Breast epithelium (tissue), 4 donors: ENCODE results near the gene FZD2. TPM values are rescaled to one million over a fixed set of nuclear protein-coding genes. Genes with fewer than 3 reads are reported as not detected.

ENCODE experiments used
- DNase-seq, 2 donors: peaks; one replicate each; pipeline ENCODE4 v3.0.0-alpha.2; 2019; ENCODE audit warnings: low spot score in 2 of 2
- H3K27ac ChIP-seq, 2 donors: fragments of 200-600 bp; sonication (generic) in 1 of 2; one replicate each; pipeline ENCODE4 v1.5.1; 2016 to 2019; ENCODE audit warnings: mild to moderate bottlenecking in 1 of 2
- H3K27me3 ChIP-seq, 2 donors: fragments of 200-600 bp; sonication (generic) in 1 of 2; one replicate each; pipeline versions ENCODE4 v1.5.1 to v1.6.0; 2017 to 2019; ENCODE audit warnings: control low read depth in 1 of 2, mild to moderate bottlenecking in 1 of 2
- H3K36me3 ChIP-seq: fragments of 200-600 bp; one replicate; pipeline ENCODE4 v1.5.1; 2019
- H3K4me1 ChIP-seq, 2 donors: fragments of 200-600 bp; sonication (generic); one replicate each; pipeline ENCODE4 v1.5.1; 2016 to 2019; ENCODE audit warnings: control low read depth in 1 of 2
- H3K4me3 ChIP-seq, 3 donors: fragments of 200-600 bp; sonication (generic); 1 replicate in 2 of 3; 2 replicates in 1 of 3; pipeline ENCODE4 v1.5.1; 2016 to 2019; ENCODE audit warnings: mild to moderate bottlenecking in 3 of 3, moderate library complexity in 2 of 3
- H3K9me3 ChIP-seq, 2 donors: fragments of 200-600 bp; sonication (generic) in 1 of 2; one replicate each; pipeline ENCODE4 v1.5.1; 2016 to 2019; ENCODE audit warnings: control low read depth in 1 of 2
- POLR2A ChIP-seq: fragments of 450-650 bp; IDR thresholded peaks from one replicate; pipeline ENCODE4 v1.6.1; 2016; ENCODE audit warnings: antibody characterized with exemption, mild to moderate bottlenecking, moderate library complexity
- POLR2AphosphoS5 ChIP-seq, 3 donors: sonication (generic); formaldehyde crosslinking; IDR thresholded peaks; one replicate each; pipeline ENCODE4 v1.6.1; 2017; ENCODE audit warnings: antibody characterized with exemption in 3 of 3
- intact Hi-C: fragments of 100-400 bp; cut with DNase I; formaldehyde crosslinking; loops from one replicate; pipeline ENCODE4 v1.15.1; 2023; ENCODE audit warnings: low total_unique reads
- total RNA-seq, 3 donors: library from RNA; depleted of rRNA; stranded (reverse); fragments of >200 nt; gene quantifications; one replicate each; pipeline ENCODE4 v1.1.0, GENCODE V29; 2016
- TF ChIP-seq, protein P1 (sequence below), 3 donors: fragments of 450-650 bp; IDR thresholded peaks; one replicate each; pipeline ENCODE4 v1.5.1; 2016 to 2017; ENCODE audit warnings: antibody characterized with exemption in 3 of 3, mild to moderate bottlenecking in 3 of 3, moderate library complexity in 3 of 3

Gene FZD2
- total RNA-seq, 3 donors from 2014 or later, result 1.9 to 3.6 (median 3.0) TPM

DNA sequence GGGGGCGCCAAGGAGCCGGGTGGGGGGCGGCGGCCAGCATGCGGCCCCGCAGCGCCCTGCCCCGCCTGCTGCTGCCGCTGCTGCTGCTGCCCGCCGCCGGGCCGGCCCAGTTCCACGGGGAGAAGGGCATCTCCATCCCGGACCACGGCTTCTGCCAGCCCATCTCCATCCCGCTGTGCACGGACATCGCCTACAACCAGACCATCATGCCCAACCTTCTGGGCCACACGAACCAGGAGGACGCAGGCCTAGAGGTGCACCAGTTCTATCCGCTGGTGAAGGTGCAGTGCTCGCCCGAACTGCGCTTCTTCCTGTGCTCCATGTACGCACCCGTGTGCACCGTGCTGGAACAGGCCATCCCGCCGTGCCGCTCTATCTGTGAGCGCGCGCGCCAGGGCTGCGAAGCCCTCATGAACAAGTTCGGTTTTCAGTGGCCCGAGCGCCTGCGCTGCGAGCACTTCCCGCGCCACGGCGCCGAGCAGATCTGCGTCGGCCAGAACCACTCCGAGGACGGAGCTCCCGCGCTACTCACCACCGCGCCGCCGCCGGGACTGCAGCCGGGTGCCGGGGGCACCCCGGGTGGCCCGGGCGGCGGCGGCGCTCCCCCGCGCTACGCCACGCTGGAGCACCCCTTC lies 484 bp downstream of the FZD2 start:
- H3K4me3 ChIP-seq, result peak overlapping the region; percentile 54 to 73 (median 71)
- no peaks in the 10 kb centered on the region for H3K27me3 ChIP-seq
- no peak for DNase-seq
- H3K9me3 ChIP-seq, result no peaks in the 10 kb centered on the region
- TF ChIP-seq POLR2A (no peak), POLR2AphosphoS5 (IDR thresholded peaks at IDR 0.05) (no peak)
- TF ChIP-seq, protein P1, sequence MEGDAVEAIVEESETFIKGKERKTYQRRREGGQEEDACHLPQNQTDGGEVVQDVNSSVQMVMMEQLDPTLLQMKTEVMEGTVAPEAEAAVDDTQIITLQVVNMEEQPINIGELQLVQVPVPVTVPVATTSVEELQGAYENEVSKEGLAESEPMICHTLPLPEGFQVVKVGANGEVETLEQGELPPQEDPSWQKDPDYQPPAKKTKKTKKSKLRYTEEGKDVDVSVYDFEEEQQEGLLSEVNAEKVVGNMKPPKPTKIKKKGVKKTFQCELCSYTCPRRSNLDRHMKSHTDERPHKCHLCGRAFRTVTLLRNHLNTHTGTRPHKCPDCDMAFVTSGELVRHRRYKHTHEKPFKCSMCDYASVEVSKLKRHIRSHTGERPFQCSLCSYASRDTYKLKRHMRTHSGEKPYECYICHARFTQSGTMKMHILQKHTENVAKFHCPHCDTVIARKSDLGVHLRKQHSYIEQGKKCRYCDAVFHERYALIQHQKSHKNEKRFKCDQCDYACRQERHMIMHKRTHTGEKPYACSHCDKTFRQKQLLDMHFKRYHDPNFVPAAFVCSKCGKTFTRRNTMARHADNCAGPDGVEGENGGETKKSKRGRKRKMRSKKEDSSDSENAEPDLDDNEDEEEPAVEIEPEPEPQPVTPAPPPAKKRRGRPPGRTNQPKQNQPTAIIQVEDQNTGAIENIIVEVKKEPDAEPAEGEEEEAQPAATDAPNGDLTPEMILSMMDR (IDR thresholded peaks at IDR 0.05), result no peak
- no peaks in the 10 kb centered on the region for H3K4me1 ChIP-seq
- H3K27ac ChIP-seq, result peak overlapping the region in 1 of 2 donors; percentile 77
- intact Hi-C loops, result no loop called here
- H3K36me3 ChIP-seq, result no peaks in the 10 kb centered on the region

DNA sequence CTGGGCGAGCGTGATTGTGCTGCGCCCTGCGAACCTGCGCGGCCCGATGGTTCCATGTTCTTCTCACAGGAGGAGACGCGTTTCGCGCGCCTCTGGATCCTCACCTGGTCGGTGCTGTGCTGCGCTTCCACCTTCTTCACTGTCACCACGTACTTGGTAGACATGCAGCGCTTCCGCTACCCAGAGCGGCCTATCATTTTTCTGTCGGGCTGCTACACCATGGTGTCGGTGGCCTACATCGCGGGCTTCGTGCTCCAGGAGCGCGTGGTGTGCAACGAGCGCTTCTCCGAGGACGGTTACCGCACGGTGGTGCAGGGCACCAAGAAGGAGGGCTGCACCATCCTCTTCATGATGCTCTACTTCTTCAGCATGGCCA lies 1.0 kb downstream of the FZD2 start:
- intact Hi-C loops, result no loop called here
- Histone ChIP-seq H3K27ac (peak overlapping the region in 1 of 2 donors; percentile 77), H3K27me3 (no peaks in the 10 kb centered on the region), H3K4me3 (peak overlapping the region; percentile 54 to 73 (median 71)), H3K4me1 (no peaks in the 10 kb centered on the region), H3K36me3 (no peaks in the 10 kb centered on the region), H3K9me3 (no peaks in the 10 kb centered on the region)
- DNase-seq, result no peak
- TF ChIP-seq, protein P1 (IDR thresholded peaks at IDR 0.05), result no peak
- TF ChIP-seq POLR2AphosphoS5 (IDR thresholded peaks at IDR 0.05) (no peak), POLR2A (no peak)

DNA sequence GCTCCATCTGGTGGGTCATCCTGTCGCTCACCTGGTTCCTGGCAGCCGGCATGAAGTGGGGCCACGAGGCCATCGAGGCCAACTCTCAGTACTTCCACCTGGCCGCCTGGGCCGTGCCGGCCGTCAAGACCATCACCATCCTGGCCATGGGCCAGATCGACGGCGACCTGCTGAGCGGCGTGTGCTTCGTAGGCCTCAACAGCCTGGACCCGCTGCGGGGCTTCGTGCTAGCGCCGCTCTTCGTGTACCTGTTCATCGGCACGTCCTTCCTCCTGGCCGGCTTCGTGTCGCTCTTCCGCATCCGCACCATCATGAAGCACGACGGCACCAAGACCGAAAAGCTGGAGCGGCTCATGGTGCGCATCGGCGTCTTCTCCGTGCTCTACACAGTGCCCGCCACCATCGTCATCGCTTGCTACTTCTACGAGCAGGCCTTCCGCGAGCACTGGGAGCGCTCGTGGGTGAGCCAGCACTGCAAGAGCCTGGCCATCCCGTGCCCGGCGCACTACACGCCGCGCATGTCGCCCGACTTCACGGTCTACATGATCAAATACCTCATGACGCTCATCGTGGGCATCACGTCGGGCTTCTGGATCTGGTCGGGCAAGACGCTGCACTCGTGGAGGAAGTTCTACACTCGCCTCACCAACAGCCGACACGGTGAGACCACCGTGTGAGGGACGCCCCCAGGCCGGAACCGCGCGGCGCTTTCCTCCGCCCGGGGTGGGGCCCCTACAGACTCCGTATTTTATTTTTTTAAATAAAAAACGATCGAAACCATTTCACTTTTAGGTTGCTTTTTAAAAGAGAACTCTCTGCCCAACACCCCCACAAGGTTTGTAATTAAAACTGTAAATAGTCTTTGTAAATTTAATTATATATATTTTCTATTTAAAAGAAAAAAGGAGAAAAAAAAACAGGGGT lies 1.7 kb downstream of the FZD2 start:
- no peaks in the 10 kb centered on the region for H3K4me1 ChIP-seq
- H3K27me3 ChIP-seq, result no peaks in the 10 kb centered on the region
- DNase-seq, result no peak
- intact Hi-C loops, result no loop called here
- no peak for TF ChIP-seq POLR2AphosphoS5 (IDR thresholded peaks at IDR 0.05)
- no peak for TF ChIP-seq POLR2A
- no peak overlapping the region for H3K27ac ChIP-seq
- H3K9me3 ChIP-seq, result no peaks in the 10 kb centered on the region
- no peaks in the 10 kb centered on the region for H3K36me3 ChIP-seq
- peak overlapping the region in 2 of 3 donors; percentile 24 to 71 for H3K4me3 ChIP-seq

DNA sequence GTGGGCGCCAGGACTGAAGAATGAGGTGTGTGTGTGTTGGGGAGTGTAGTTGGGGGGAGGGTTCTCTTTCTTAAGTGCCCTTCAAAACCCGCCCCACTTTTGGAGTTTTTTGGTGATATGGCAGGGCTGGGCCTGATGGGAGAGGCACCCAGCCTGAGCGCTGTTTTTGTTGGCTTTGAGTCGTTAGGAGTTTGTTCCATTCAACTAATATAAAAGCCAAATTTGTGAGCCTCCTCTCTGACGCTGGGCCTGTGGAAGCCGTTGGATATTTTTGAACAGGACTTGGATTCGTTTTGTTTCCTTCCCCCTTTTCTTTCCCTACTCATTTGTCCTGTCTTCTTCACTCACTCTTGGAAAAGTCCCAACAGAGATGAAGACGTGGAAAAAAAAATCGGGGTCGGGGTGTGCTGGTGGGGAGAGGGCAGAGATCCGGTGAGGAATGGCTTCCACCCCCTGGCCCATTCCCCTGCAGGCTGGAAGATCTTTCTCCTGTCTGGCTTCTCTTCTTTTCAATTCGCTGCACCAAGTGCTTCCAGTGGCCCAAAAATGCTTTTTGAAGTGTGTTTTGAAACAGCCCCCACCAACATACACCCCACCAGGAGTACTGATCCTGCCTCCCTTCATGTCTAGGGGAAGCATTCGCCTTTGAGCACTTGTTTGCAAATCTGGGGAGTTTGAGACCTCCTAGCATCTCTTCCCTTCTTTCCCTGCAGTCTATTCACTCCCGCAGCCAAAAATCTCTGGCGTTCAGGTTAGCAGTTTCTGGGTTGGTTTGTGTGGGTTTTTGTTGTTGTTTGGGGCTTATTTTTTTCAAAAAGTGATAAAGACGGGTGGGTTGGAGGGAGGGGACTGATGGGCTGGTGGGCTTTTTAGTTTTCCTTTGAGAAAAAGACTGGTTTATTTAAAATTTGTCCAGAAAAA lies 2.6 kb downstream of the FZD2 start:
- H3K9me3 ChIP-seq, result no peaks in the 10 kb centered on the region
- no peak for DNase-seq
- no peaks in the 10 kb centered on the region for H3K4me1 ChIP-seq
- intact Hi-C loops, result no loop called here
- H3K4me3 ChIP-seq, result peak overlapping the region in 2 of 3 donors; percentile 22 to 35
- H3K36me3 ChIP-seq, result no peaks in the 10 kb centered on the region
- TF ChIP-seq, protein P1 (IDR thresholded peaks at IDR 0.05), result no peak
- TF ChIP-seq POLR2AphosphoS5 (IDR thresholded peaks at IDR 0.05), result no peak
- TF ChIP-seq POLR2A, result no peak
- H3K27ac ChIP-seq, result no peak overlapping the region
- no peaks in the 10 kb centered on the region for H3K27me3 ChIP-seq

GRCh38 chr17:44561237-44561623 lies 3.9 kb downstream of the FZD2 start:
- no peak overlapping the region for H3K27ac ChIP-seq
- H3K27me3 ChIP-seq, result no peaks in the 10 kb centered on the region
- no peaks in the 10 kb centered on the region for H3K4me1 ChIP-seq
- no peak overlapping the region for H3K4me3 ChIP-seq
- H3K9me3 ChIP-seq, result peaks cover 8 to 12% of the 10 kb centered on the region in 2 donors
- DNase-seq, result no peak
- TF ChIP-seq POLR2AphosphoS5 (IDR thresholded peaks at IDR 0.05), result no peak
- TF ChIP-seq POLR2A, result no peak
- TF ChIP-seq, protein P1 (IDR thresholded peaks at IDR 0.05), result no peak
- intact Hi-C loops, result loop anchor here (1.0 kb wide), 1 partner anchor 13 kb away; no protein-coding TSS in a partner anchor
- H3K36me3 ChIP-seq, result no peaks in the 10 kb centered on the region
